Caki2 (cell line): ENCODE results near the gene KMT2E. TPM values are rescaled to one million over a fixed set of nuclear protein-coding genes. Genes with fewer than 3 reads are reported as not detected.
"Not testable (repeated sequence)": the region's sequence is repeated elsewhere in the genome, so short reads cannot be mapped to it uniquely, and the experiment has no call there.

Experiments
- DNase-seq: peaks from one replicate; pipeline ENCODE4 v3.0.0-alpha.2; 2015; ENCODE audit warnings: low read depth
- in situ Hi-C: cut with HindIII; loops from 2 replicates; pipeline ENCODE4 v1.10.0; 2016; ENCODE audit warnings: low sequenced_read_pairs, low pct_unique_long_range_greater_than_20kb, mixed read lengths
- total RNA-seq: library from RNA; depleted of rRNA; stranded (reverse); fragments of >200 nt; shearing (Covaris generic); gene quantifications from 2 replicates; pipeline ENCODE4 v1.2.3, GENCODE V29; 2014; ENCODE audit warnings: low replicate concordance

The KMT2E gene
- total RNA-seq, 1 experiment from 2014 or later, result 12.2 TPM

- no peak for DNase-seq
- in situ Hi-C loops, result no loop called here
These were observed 32.4 kb upstream of the KMT2E start for GRCh38 chr7:104981672-104982037.

- in situ Hi-C loops, result no loop called here
- DNase-seq, result no peak
These were observed 31.5 kb upstream of the KMT2E start for GRCh38 chr7:104982308-104983075.

- in situ Hi-C loops, result no loop called here
- DNase-seq, result peak; percentile 39
These were observed 30.9 kb upstream of the KMT2E start for GRCh38 chr7:104983076-104983577.

GRCh38 chr7:104983578-104984539, 30.1 kb upstream of the KMT2E start:
- peak; percentile 93 for DNase-seq
- in situ Hi-C loops, result no loop called here

GRCh38 chr7:104984585-104985258, 29.3 kb upstream of the KMT2E start:
- no peak for DNase-seq
- in situ Hi-C loops, result no loop called here

- DNase-seq, result no peak
- in situ Hi-C loops, result no loop called here
These were observed 28.8 kb upstream of the KMT2E start for GRCh38 chr7:104985259-104985617.

- in situ Hi-C loops, result no loop called here
- DNase-seq, result no peak
These were observed 27.3 kb upstream of the KMT2E start for GRCh38 chr7:104986628-104987259.

- DNase-seq, in situ Hi-C loops: not testable (repeated sequence)
These were observed 26.6 kb upstream of the KMT2E start for GRCh38 chr7:104987403-104987802.

- no peak for DNase-seq
- in situ Hi-C loops, result no loop called here
These were observed 23.0 kb upstream of the KMT2E start for GRCh38 chr7:104990983-104991382.

GRCh38 chr7:104992306-104992705, 21.7 kb upstream of the KMT2E start:
- DNase-seq, result no peak
- in situ Hi-C loops, result no loop called here

GRCh38 chr7:104993217-104993862, 20.7 kb upstream of the KMT2E start:
- in situ Hi-C loops, result no loop called here
- DNase-seq, result no peak

- no peak for DNase-seq
- in situ Hi-C loops, result no loop called here
These were observed 15.8 kb upstream of the KMT2E start for GRCh38 chr7:104998040-104998752.

- no peak for DNase-seq
- in situ Hi-C loops, result no loop called here
These were observed 13.8 kb upstream of the KMT2E start for GRCh38 chr7:105000200-105000599.

- DNase-seq, result no peak
- in situ Hi-C loops, result no loop called here
These were observed 13.1 kb upstream of the KMT2E start for GRCh38 chr7:105000927-105001336.

- in situ Hi-C loops, result no loop called here
- no peak for DNase-seq
These were observed 12.3 kb upstream of the KMT2E start for GRCh38 chr7:105001652-105002184.

GRCh38 chr7:105003275-105003674, 10.7 kb upstream of the KMT2E start:
- in situ Hi-C loops, result no loop called here

More at GRCh38 chr7:105003275-105003674, 10.7 kb upstream of the KMT2E start:
- peak; percentile 61 for DNase-seq
